ENCODE results near the gene EIF4E.

Gene EIF4E

GRCh38 chr4:98851806-98852205 is 77.1 kb downstream of the EIF4E start:
- no peaks in the 10 kb centered on the region for H3K4me1 ChIP-seq (ENCODE audit: insufficient read depth, low read length, severe bottlenecking)
- H3K79me2 ChIP-seq (ENCODE audit: insufficient read depth, low read length): no peaks in the 10 kb centered on the region
- H3K36me3 ChIP-seq (ENCODE audit: insufficient read depth, low read length): no peaks in the 10 kb centered on the region
- H4K20me1 ChIP-seq (ENCODE audit: insufficient read depth, low read length): no peaks in the 10 kb centered on the region
- H3K4me2 ChIP-seq (ENCODE audit: low read length): no peak overlapping the region
- no peaks in the 10 kb centered on the region for H3K9me3 ChIP-seq (ENCODE audit: low read length)
- H3K9me2 ChIP-seq (ENCODE audit: low read depth, low read length): no peaks in the 10 kb centered on the region
- no peak overlapping the region for H3K27ac ChIP-seq (ENCODE audit: low read depth, low read length, poor library complexity, severe bottlenecking)
- no peak overlapping the region for H2AFZ ChIP-seq (ENCODE audit: low read length)
- no peak overlapping the region for H3K9ac ChIP-seq (ENCODE audit: low read length)
- TF ChIP-seq EZH2 (IDR thresholded peaks at IDR 0.05; ENCODE audit: borderline replicate concordance, low read length): no peak
- TF ChIP-seq CTCF (IDR thresholded peaks at IDR 0.05; ENCODE audit: low read length): no peak
- no peaks in the 10 kb centered on the region for H3K27me3 ChIP-seq (ENCODE audit: insufficient read depth, low read length)
- no peak overlapping the region for H3K4me3 ChIP-seq (ENCODE audit: low read depth, low read length, poor library complexity, severe bottlenecking)
- H3F3A ChIP-seq (ENCODE audit: insufficient read depth, low read length): no peaks in the 10 kb centered on the region

GRCh38 chr4:98850937-98851336 is 78.0 kb downstream of the EIF4E start:
- Histone ChIP-seq H3K9me3 (ENCODE audit: low read length) (peaks cover 4% of the 10 kb centered on the region), H3K27me3 (ENCODE audit: insufficient read depth, low read length) (no peaks in the 10 kb centered on the region), H3K4me1 (ENCODE audit: insufficient read depth, low read length, severe bottlenecking) (no peaks in the 10 kb centered on the region), H3K4me2 (ENCODE audit: low read length) (no peak overlapping the region), H3K9ac (ENCODE audit: low read length) (no peak overlapping the region), H3K79me2 (ENCODE audit: insufficient read depth, low read length) (no peaks in the 10 kb centered on the region), H4K20me1 (ENCODE audit: insufficient read depth, low read length) (no peaks in the 10 kb centered on the region), H3K4me3 (ENCODE audit: low read depth, low read length, poor library complexity, severe bottlenecking) (no peak overlapping the region), H2AFZ (ENCODE audit: low read length) (no peak overlapping the region), H3K9me2 (ENCODE audit: low read depth, low read length) (no peaks in the 10 kb centered on the region), H3F3A (ENCODE audit: insufficient read depth, low read length) (no peaks in the 10 kb centered on the region), H3K27ac (ENCODE audit: low read depth, low read length, poor library complexity, severe bottlenecking) (no peak overlapping the region), H3K36me3 (ENCODE audit: insufficient read depth, low read length) (no peaks in the 10 kb centered on the region)
- no peak for TF ChIP-seq EZH2 (IDR thresholded peaks at IDR 0.05; ENCODE audit: borderline replicate concordance, low read length)
- TF ChIP-seq CTCF (IDR thresholded peaks at IDR 0.05; ENCODE audit: low read length): no peak

GRCh38 chr4:98848448-98848847 is 80.5 kb downstream of the EIF4E start:
- peaks cover 9% of the 10 kb centered on the region for H3K9me3 ChIP-seq (ENCODE audit: low read length)
- no peaks in the 10 kb centered on the region; the same call in 1 of the 2 replicates for H3K36me3 ChIP-seq (ENCODE audit: insufficient read depth, low read length)
- H3K4me2 ChIP-seq (ENCODE audit: low read length): no peak overlapping the region
- no peaks in the 10 kb centered on the region for H3K79me2 ChIP-seq (ENCODE audit: insufficient read depth, low read length)
- H3K27me3 ChIP-seq (ENCODE audit: insufficient read depth, low read length): no peaks in the 10 kb centered on the region
- no peak overlapping the region for H3K4me3 ChIP-seq (ENCODE audit: low read depth, low read length, poor library complexity, severe bottlenecking)
- H3K9me2 ChIP-seq (ENCODE audit: low read depth, low read length): no peaks in the 10 kb centered on the region
- H3K4me1 ChIP-seq (ENCODE audit: insufficient read depth, low read length, severe bottlenecking): no peaks in the 10 kb centered on the region
- H3F3A ChIP-seq (ENCODE audit: insufficient read depth, low read length): no peaks in the 10 kb centered on the region
- TF ChIP-seq EZH2 (IDR thresholded peaks at IDR 0.05; ENCODE audit: borderline replicate concordance, low read length) (no peak), CTCF (IDR thresholded peaks at IDR 0.05; ENCODE audit: low read length) (no peak)
- H2AFZ ChIP-seq (ENCODE audit: low read length): no peak overlapping the region
- H3K9ac ChIP-seq (ENCODE audit: low read length): no peak overlapping the region
- H3K27ac ChIP-seq (ENCODE audit: low read depth, low read length, poor library complexity, severe bottlenecking): no peak overlapping the region
- no peaks in the 10 kb centered on the region for H4K20me1 ChIP-seq (ENCODE audit: insufficient read depth, low read length)

Measured in OCI-LY1 (cell line).